OCI-LY3 (cell line): ENCODE measurements around the gene HIVEP3.

Experiments used
- CTCF ChIP-seq: fragments of 200-600, 300-600 bp; sonication (generic); IDR thresholded peaks from 2 replicates; pipeline ENCODE4 v1.5.1; 2014; ENCODE audit warnings: antibody characterized with exemption, low read length, low read depth
- EZH2phosphoT487 ChIP-seq: fragments of 200-600 bp; shearing (Covaris generic); IDR thresholded peaks from 2 replicates; pipeline ENCODE4 v1.6.1; 2018; ENCODE audit warnings: antibody characterized with exemption, mixed run types, low read depth

- TF ChIP-seq EZH2phosphoT487 = no peak
- no peak for TF ChIP-seq CTCF
Measured at GRCh38 chr1:41769068-41769467, 149.7 kb downstream of the HIVEP3 start.
